Astrocyte of the cerebellum (primary cell): ENCODE results near the gene MKRN2OS.

Experiments used
- DNase-seq: peaks from one replicate; pipeline ENCODE4 v3.0.0-alpha.2; 2011; ENCODE audit warnings: low read depth
- H3K4me3 ChIP-seq: 2 replicates; pipeline ENCODE4 v1.5.1; 2011; ENCODE audit warnings: mild to moderate bottlenecking, low read depth, low read length, moderate library complexity
- CTCF ChIP-seq: IDR thresholded peaks from 2 replicates; pipeline ENCODE4 v1.5.1; 2012; ENCODE audit warnings: low read length, low read depth, moderate library complexity, mild to moderate bottlenecking; ENCODE audit errors: missing control alignments
- in situ Hi-C: cut with HindIII; loops from 2 replicates; pipeline ENCODE4 v1.10.0; 2017; ENCODE audit warnings: low sequenced_read_pairs

The MKRN2OS gene

GRCh38 chr3:12499474-12499873, 45.8 kb downstream of the MKRN2OS start:
- no peak for TF ChIP-seq CTCF
- H3K4me3 ChIP-seq, result no peak overlapping the region
- no peak for DNase-seq
- in situ Hi-C loops, result loop anchor here (25.0 kb wide), 1 partner anchor 362 kb away; no protein-coding TSS in a partner anchor

GRCh38 chr3:12496453-12496761, 48.9 kb downstream of the MKRN2OS start:
- DNase-seq, result no peak
- in situ Hi-C loops, result loop anchor here (25.0 kb wide), 1 partner anchor 359 kb away; no protein-coding TSS in a partner anchor
- no peak overlapping the region for H3K4me3 ChIP-seq
- TF ChIP-seq CTCF, result no peak

DNA sequence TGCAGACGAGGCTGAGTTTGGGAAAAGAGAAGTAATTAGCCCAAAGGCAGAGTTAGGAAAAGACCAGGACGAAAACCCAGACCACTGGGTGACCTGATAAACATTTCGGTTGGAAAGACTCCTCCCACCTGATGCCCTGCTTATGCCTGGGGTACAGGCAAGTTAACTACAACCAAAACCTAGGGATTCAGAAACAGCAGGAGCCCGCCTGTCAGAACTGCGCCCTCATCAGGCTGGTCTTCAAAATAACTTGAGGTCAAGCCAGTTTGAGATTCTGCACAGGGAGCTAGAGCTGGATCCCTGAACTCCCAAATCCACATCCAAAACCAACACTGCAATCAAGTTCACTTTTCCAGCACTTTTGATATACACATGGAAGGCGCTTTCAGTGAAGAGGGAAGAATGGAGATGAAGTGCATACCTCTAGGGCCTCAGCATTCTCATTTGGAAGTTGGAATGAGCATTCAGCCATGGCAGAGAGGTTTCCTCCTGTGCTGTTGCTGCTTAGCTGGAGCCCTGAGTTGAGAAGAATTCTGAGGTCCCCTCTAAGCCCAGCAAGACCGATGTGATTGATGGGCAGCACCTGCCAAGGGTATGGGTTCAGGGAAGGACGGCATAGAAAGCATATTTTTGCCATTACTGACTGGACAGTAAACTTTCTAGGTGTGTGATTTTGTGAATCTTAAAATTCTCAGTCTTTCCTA, 49.4 kb downstream of the MKRN2OS start:
- H3K4me3 ChIP-seq, result no peak overlapping the region

DNA sequence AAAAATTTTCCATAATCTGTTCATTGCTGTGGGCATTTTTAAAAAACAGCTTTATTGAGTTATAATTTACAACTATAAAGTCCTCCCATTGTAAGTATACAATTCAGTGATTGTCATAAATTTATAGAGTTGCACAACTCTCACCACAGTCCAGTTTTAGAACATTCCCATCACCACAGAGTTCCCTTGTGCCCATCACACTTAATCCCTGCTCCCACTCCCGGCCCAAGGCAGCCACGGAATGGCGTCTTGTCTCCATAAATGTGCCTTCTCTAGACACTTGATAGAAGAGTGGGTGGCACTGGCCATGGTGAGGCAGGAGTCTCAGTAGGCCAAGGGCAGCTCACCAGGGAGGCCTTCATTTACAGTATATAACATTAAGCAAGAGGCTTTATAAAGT, 54.8 kb downstream of the MKRN2OS start:
- DNase-seq, result no peak
- no peak overlapping the region for H3K4me3 ChIP-seq
- in situ Hi-C loops, result loop anchor here (25.0 kb wide), 1 partner anchor 353 kb away; no protein-coding TSS in a partner anchor
- no peak for TF ChIP-seq CTCF

More for the DNA sequence above, 49.4 kb downstream of the MKRN2OS start:
- in situ Hi-C loops, result loop anchor here (25.0 kb wide), 1 partner anchor 359 kb away; no protein-coding TSS in a partner anchor
- no peak for DNase-seq
- peak; percentile 2 for TF ChIP-seq CTCF

DNA sequence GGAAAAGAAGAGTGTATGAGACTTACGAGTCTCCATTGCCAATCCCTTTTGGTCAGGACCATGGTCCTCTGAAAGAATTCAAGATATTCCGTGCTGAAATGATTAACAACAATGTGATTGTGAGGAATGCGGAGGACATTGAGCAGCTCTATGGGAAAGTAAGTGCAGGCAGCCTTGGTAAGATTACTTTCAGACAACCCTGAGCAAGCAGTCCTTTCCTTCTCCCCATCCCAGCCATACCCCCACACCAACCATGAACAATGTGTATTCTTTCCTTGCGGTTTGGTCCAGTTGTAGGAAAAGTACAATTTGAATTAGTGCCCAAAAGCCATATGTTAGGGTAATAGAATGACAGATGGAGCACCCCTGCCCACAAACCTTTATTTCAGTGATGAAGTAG, 55.5 kb downstream of the MKRN2OS start:
- in situ Hi-C loops, result loop anchor here (25.0 kb wide), 1 partner anchor 353 kb away; no protein-coding TSS in a partner anchor
- H3K4me3 ChIP-seq, result no peak overlapping the region
- DNase-seq, result peak; percentile 15
- no peak for TF ChIP-seq CTCF
